ENCODE measurements around the gene GNAZ.

GRCh38 chr22:23121424-23121823 lies 51.1 kb downstream of the GNAZ start:
- TF ChIP-seq GATA2 (IDR thresholded peaks at IDR 0.05; ENCODE audit: low read depth, low read length) = no peak
- TF ChIP-seq GATA3 (IDR thresholded peaks at IDR 0.05; ENCODE audit: low read depth, low read length) = no peak
